K562 (cell line): ENCODE results near the gene GPAT3. TPM values are rescaled to one million over a fixed set of nuclear protein-coding genes. Genes with fewer than 3 reads are reported as not detected.

Source experiments
- ARNT ChIP-seq, 2 experiments: fragments of 450-650 bp; IDR thresholded peaks; 2 replicates each; pipeline ENCODE4 v1.6.1; 2016; ENCODE audit warnings: mild to moderate bottlenecking in 1 of 2
- ATF7 ChIP-seq: fragments of 450-650 bp; IDR thresholded peaks from 2 replicates; pipeline ENCODE4 v1.7.1; 2014; ENCODE audit warnings: mild to moderate bottlenecking, moderate library complexity
- BCL6 ChIP-seq: fragments of 250-450 bp; sonication (Bioruptor Pico); IDR thresholded peaks from 2 replicates; pipeline ENCODE4 v1.4.0; 2020
- CBFB ChIP-seq: sonication (generic); formaldehyde crosslinking; IDR thresholded peaks from 2 replicates; pipeline ENCODE4 v1.4.0; 2020; ENCODE audit warnings: mild to moderate bottlenecking, missing genetic modification reagents
- CEBPB ChIP-seq: fragments of 450-650 bp; IDR thresholded peaks from 2 replicates; pipeline ENCODE4 v1.6.1; 2016; ENCODE audit warnings: missing genetic modification characterization, missing compliant biosample characterization
- DNMT1 ChIP-seq: fragments of 450-650 bp; IDR thresholded peaks from 2 replicates; pipeline ENCODE4 v1.6.1; 2016; ENCODE audit warnings: antibody characterized with exemption, mild to moderate bottlenecking
- GATAD2A ChIP-seq: fragments of 450-650 bp; IDR thresholded peaks from 2 replicates; pipeline ENCODE4 v1.6.1; 2017
- MTA3 ChIP-seq: fragments of 450-650 bp; formaldehyde crosslinking; IDR thresholded peaks from 2 replicates; pipeline ENCODE4 v1.6.1; 2017; ENCODE audit warnings: mild to moderate bottlenecking, borderline replicate concordance
- MYBL2 ChIP-seq, 2 experiments: fragments of 450-650 bp in 1 of 2; sonication (generic) in 1 of 2; formaldehyde crosslinking in 1 of 2; IDR thresholded peaks; 2 replicates each; pipeline versions ENCODE4 v1.6.1 to v1.8.1; 2017 to 2022; ENCODE audit warnings: borderline replicate concordance in 1 of 2, inconsistent platforms in 1 of 2, low read depth in 1 of 2, mild to moderate bottlenecking in 1 of 2, missing genetic modification reagents in 1 of 2, moderate library complexity in 1 of 2
- NFE2 ChIP-seq: IDR thresholded peaks from 2 replicates; pipeline ENCODE4 v1.6.1; 2014; ENCODE audit warnings: antibody characterized with exemption, low read depth
- PHB ChIP-seq: fragments of 250-450 bp; sonication (Bioruptor Pico); IDR thresholded peaks from 2 replicates; pipeline ENCODE4 v1.5.0; 2021
- PML ChIP-seq: IDR thresholded peaks from 2 replicates; pipeline ENCODE4 v1.6.1; 2012; ENCODE audit warnings: low read length, inconsistent platforms
- RCOR1 ChIP-seq, 2 experiments: IDR thresholded peaks; 2 replicates each; pipeline ENCODE4 v1.6.1; 2012; ENCODE audit warnings: low read depth in 2 of 2, low read length in 2 of 2, borderline replicate concordance in 1 of 2, improper control_type of control experiment in 1 of 2
- ZNF644 ChIP-seq: fragments of 200-800 bp; sonication (Bioruptor generic); IDR thresholded peaks from 2 replicates; pipeline ENCODE4 v1.6.1; 2016; ENCODE audit warnings: low read depth, missing genetic modification characterization, missing compliant biosample characterization
- polyA plus RNA-seq, 8 experiments: library from polyadenylated mRNA; depleted of rRNA in 4 of 8; stranded (reverse) in 5 of 8; unstranded in 3 of 8; fragments of >200 nt; fragmentation: Nextera tagmentation in 2 of 8; fragmentation: Illumina TruSeq in 1 of 8; extraction: Ambion mirVana in 2 of 8; extraction: Trizol in 1 of 8; gene quantifications; 2 replicates each; pipeline versions ENCODE4 v1.2.1 to v1.2.3, GENCODE V29; 2011 to 2014; ENCODE audit warnings: inconsistent platforms in 1 of 8, missing spikeins in 1 of 8
- total RNA-seq, 7 experiments: library from RNA; depleted of rRNA in 6 of 7; stranded (reverse); fragments of >200 nt in 6 of 7; fragmentation: Illumina TruSeq in 2 of 7; extraction: Trizol in 2 of 7; gene quantifications; 2 replicates each; pipeline versions ENCODE4 v1.2.1 to v1.2.3, GENCODE V29; 2011 to 2021; ENCODE audit warnings: low replicate concordance in 1 of 7
- TF ChIP-seq, protein P1 (sequence below): fragments of 450-650 bp; IDR thresholded peaks from 2 replicates; pipeline ENCODE4 v1.6.1; 2017; ENCODE audit warnings: antibody characterized with exemption
- TF ChIP-seq, protein P2 (sequence below), 2 experiments: fragments of 450-650 bp; IDR thresholded peaks; 2 replicates each; pipeline ENCODE4 v1.6.1; 2018; ENCODE audit warnings: mild to moderate bottlenecking in 2 of 2, low read depth in 1 of 2; ENCODE audit not compliant: partially characterized antibody in 2 of 2

GPAT3 gene
- total and polyA plus RNA-seq, 9 of the 15 experiments (the other 6 are each of a cell fraction or from before 2014, with no cell fraction given), result 4.1 to 16.1 (median 13.1) TPM

DNA sequence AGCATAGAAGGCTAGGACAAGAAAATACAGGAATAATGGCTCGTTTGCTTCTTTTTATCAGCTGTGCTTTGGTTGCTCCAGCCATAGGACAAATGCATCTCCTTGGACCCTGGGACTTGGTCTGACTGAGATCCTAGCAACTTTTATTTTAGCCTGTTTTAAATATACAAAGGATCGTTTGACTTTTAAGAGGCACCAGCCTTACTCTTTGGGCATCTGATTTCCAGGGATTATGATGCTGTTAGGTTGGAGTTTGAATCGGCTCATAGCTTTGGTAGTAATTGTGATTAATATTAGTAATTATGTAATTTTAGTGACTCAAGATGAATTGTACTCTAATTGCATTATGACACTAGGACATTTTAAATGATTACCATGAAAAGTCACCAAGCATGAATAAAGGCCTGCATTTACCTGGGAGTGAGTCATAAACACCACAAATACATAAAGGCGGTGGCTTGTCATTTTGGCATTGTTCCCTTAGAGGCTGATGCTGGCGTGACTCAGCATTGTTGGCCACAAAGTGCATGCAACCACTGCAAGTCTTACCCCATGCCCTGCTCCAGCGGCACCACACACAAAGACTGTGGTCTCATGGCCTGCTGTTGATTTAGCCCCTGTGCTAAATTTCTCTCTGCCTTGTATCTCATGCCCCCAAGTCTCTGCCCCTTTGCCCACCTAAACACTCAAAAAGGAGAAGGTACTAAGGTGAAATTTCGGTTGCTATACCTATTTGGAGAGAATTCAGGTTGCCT lies 12.4 kb downstream of the GPAT3 start (continued):
- peak; percentile 73 for TF ChIP-seq MTA3
- TF ChIP-seq MYBL2 (IDR thresholded peaks at IDR 0.05; ENCODE audit: low read depth), result no peak
- no peak for TF ChIP-seq MYBL2 (CRISPR knock-in tag; IDR thresholded peaks at IDR 0.05; ENCODE audit: borderline replicate concordance)
- TF ChIP-seq BCL6, result no peak
- TF ChIP-seq CEBPB, result peak; percentile 78
- no peak for TF ChIP-seq DNMT1
- 0 out of 2 replicates have a peak, but pooled peaks have one; percentile 28 for TF ChIP-seq ZNF644
- TF ChIP-seq NFE2, result peak; percentile 100
- TF ChIP-seq CBFB (CRISPR knock-in tag), result no peak
- TF ChIP-seq, protein P1, sequence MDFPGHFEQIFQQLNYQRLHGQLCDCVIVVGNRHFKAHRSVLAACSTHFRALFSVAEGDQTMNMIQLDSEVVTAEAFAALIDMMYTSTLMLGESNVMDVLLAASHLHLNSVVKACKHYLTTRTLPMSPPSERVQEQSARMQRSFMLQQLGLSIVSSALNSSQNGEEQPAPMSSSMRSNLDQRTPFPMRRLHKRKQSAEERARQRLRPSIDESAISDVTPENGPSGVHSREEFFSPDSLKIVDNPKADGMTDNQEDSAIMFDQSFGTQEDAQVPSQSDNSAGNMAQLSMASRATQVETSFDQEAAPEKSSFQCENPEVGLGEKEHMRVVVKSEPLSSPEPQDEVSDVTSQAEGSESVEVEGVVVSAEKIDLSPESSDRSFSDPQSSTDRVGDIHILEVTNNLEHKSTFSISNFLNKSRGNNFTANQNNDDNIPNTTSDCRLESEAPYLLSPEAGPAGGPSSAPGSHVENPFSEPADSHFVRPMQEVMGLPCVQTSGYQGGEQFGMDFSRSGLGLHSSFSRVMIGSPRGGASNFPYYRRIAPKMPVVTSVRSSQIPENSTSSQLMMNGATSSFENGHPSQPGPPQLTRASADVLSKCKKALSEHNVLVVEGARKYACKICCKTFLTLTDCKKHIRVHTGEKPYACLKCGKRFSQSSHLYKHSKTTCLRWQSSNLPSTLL, result no peak
- 0 out of 2 replicates have a peak, but pooled peaks have one; percentile 20 for TF ChIP-seq PML
- TF ChIP-seq ATF7, result peak; percentile 76
- no peak for TF ChIP-seq PHB (CRISPR knock-in tag)
- 0 out of 2 replicates have a peak, but pooled peaks have one; percentile 41 for TF ChIP-seq GATAD2A
- peak in 1 of 2 experiments; percentile 81; a peak in 2 of 4 replicates for TF ChIP-seq RCOR1 (IDR thresholded peaks at IDR 0.05; ENCODE audit: borderline replicate concordance in 1 of 2, low read depth in 2 of 2, low read length in 2 of 2)
- TF ChIP-seq, protein P2, sequence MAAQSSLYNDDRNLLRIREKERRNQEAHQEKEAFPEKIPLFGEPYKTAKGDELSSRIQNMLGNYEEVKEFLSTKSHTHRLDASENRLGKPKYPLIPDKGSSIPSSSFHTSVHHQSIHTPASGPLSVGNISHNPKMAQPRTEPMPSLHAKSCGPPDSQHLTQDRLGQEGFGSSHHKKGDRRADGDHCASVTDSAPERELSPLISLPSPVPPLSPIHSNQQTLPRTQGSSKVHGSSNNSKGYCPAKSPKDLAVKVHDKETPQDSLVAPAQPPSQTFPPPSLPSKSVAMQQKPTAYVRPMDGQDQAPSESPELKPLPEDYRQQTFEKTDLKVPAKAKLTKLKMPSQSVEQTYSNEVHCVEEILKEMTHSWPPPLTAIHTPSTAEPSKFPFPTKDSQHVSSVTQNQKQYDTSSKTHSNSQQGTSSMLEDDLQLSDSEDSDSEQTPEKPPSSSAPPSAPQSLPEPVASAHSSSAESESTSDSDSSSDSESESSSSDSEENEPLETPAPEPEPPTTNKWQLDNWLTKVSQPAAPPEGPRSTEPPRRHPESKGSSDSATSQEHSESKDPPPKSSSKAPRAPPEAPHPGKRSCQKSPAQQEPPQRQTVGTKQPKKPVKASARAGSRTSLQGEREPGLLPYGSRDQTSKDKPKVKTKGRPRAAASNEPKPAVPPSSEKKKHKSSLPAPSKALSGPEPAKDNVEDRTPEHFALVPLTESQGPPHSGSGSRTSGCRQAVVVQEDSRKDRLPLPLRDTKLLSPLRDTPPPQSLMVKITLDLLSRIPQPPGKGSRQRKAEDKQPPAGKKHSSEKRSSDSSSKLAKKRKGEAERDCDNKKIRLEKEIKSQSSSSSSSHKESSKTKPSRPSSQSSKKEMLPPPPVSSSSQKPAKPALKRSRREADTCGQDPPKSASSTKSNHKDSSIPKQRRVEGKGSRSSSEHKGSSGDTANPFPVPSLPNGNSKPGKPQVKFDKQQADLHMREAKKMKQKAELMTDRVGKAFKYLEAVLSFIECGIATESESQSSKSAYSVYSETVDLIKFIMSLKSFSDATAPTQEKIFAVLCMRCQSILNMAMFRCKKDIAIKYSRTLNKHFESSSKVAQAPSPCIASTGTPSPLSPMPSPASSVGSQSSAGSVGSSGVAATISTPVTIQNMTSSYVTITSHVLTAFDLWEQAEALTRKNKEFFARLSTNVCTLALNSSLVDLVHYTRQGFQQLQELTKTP (IDR thresholded peaks at IDR 0.05; ENCODE audit: low read depth in 1 of 2, partially characterized antibody in 2 of 2), result peak in 1 of 2 experiments; percentile 30
- TF ChIP-seq ARNT (IDR thresholded peaks at IDR 0.05), result peak in 1 of 2 experiments; percentile 44; a peak in 1 of 4 replicates
